ENCODE data around the gene TLCD3B. TPM values are rescaled to one million over a fixed set of nuclear protein-coding genes. Genes with fewer than 3 reads are reported as not detected.

Gene TLCD3B
- not detected in 2 replicates for total RNA-seq

GRCh38 chr16:30030841-30031413, at the start of gene TLCD3B:
TLCD3B (minus strand) TSS chr16:30031271; CDS start chr16:30030527, 744 bp downstream.
- no peak for DNase-seq (ENCODE audit: low read depth in 2 of 2)

- DNase-seq (ENCODE audit: low read depth in 2 of 2) = no peak
These were observed 48.4 kb upstream of the TLCD3B start for GRCh38 chr16:30079480-30079879.

- no peak for DNase-seq (ENCODE audit: low read depth in 2 of 2)
These were observed 47.7 kb upstream of the TLCD3B start for GRCh38 chr16:30078744-30079143.

GRCh38 chr16:30077656-30078055, 46.6 kb upstream of the TLCD3B start:
- no peak for DNase-seq (ENCODE audit: low read depth in 2 of 2)

GRCh38 chr16:30076276-30076791, 45.3 kb upstream of the TLCD3B start:
- DNase-seq (ENCODE audit: low read depth in 2 of 2) = no peak

- peak; percentile 69 to 91 for DNase-seq (ENCODE audit: low read depth in 2 of 2)
These were observed 44.6 kb upstream of the TLCD3B start, which contains the start of gene PPP4C for GRCh38 chr16:30075503-30076275. PPP4C (plus strand) TSS chr16:30075994; CDS start chr16:30076378, 384 bp downstream.

GRCh38 chr16:30070490-30070889, 39.4 kb upstream of the TLCD3B start:
- DNase-seq (ENCODE audit: low read depth in 2 of 2) = no peak

GRCh38 chr16:30069611-30070462, 38.8 kb upstream of the TLCD3B start:
- DNase-seq (ENCODE audit: low read depth in 2 of 2) = no peak

- peak in 1 of 2 donors; percentile 49 for DNase-seq (ENCODE audit: low read depth in 2 of 2)
These were observed 37.9 kb upstream of the TLCD3B start for GRCh38 chr16:30068750-30069610.

GRCh38 chr16:30068333-30068732, 37.3 kb upstream of the TLCD3B start:
- no peak for DNase-seq (ENCODE audit: low read depth in 2 of 2)

GRCh38 chr16:30067584-30067916, 36.5 kb upstream of the TLCD3B start:
- DNase-seq (ENCODE audit: low read depth in 2 of 2) = no peak

- no peak for DNase-seq (ENCODE audit: low read depth in 2 of 2)
These were observed 35.9 kb upstream of the TLCD3B start for GRCh38 chr16:30066761-30067583.

- peak in 1 of 2 donors; percentile 64 for DNase-seq (ENCODE audit: low read depth in 2 of 2)
These were observed 35.1 kb upstream of the TLCD3B start for GRCh38 chr16:30065943-30066760.

- peak; percentile 95 to 99 for DNase-seq (ENCODE audit: low read depth in 2 of 2)
These were observed 34.3 kb upstream of the TLCD3B start, which contains the start of gene ALDOA for GRCh38 chr16:30065102-30065942. ALDOA (plus strand) TSS chr16:30065760; CDS start chr16:30066898, 1,138 bp downstream.

GRCh38 chr16:30064729-30065101, 33.6 kb upstream of the TLCD3B start:
- DNase-seq (ENCODE audit: low read depth in 2 of 2) = no peak

GRCh38 chr16:30063893-30064728, 33.0 kb upstream of the TLCD3B start:
- DNase-seq (ENCODE audit: low read depth in 2 of 2) = peak in 1 of 2 donors; percentile 38

- DNase-seq (ENCODE audit: low read depth in 2 of 2) = no peak
These were observed 32.3 kb upstream of the TLCD3B start for GRCh38 chr16:30063278-30063892.
